GM18867 (cell line): Measurements from ENCODE around the gene CD8B.
"Not testable (repeated sequence)": the region's sequence is repeated elsewhere in the genome, so short reads cannot be mapped to it uniquely, and the experiment has no call there.

Experiments used
- ATAC-seq: cut with Tn5 transposase; IDR thresholded peaks from one replicate; pipeline ENCODE4 v1.9.1; 2021; ENCODE audit warnings: mild to moderate bottlenecking, moderate library complexity; ENCODE audit not compliant: unreplicated experiment

CD8B gene

DNA sequence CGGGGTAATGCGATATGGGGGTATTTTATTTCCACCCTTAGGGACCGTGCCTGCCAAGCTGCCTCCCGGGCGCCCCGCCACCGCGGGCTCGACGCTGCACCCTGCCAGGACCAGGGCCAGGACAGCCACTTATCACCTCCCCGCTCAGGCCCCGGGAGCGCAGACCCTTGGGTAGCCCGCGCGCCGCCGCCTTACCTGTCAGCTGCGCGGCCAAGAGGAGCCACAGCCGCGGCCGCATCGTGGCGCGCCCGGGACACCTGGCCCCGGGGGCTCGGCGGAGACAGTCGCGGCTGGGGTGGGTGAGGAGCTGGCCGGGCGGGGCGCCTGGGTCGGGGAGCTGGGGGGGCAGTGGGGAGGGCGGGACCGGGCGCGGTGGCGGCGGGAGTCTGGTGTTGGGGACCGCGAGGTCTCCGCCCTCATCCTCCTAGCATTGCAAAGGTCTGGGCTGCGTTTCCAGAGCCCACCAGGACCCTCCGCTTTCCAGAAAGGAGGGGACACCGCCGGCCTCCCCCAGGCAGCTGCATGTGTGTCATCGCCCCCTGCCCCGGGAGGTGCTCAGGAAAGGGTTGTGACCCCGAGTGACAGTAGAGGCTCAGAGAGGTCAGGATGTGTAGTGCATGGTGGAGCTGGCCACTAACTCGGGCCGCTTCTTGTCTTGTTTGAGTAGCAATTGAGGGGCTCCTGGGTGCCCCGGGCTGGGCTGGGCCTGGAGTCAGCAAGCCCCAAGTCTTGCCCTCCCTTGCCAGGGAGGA lies at the start of gene CD8B:
CD8B (minus strand) TSS at position 259 of the 752 bp plus-strand sequence; CDS start at position 238, 21 bp downstream.
- ATAC-seq = not testable (repeated sequence)

DNA sequence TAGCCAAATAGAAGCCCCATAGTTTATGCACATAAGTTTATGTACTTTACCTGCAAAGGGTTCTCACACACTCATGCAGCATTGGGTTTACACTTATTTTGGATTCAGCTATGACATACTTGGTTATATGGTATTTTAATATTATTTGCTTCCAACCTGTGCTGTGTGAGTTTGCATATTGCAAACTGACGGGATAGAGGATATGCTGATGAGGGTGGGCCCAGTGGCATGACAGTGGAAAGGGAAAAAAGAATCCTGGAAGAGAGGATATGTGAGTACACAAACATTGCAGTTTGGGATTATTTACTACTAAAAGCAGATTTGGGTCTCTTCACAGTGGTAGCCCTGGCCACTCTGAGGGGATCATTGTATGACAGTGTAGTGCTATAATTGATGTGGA lies 44.2 kb upstream of the CD8B start:
- ATAC-seq = not testable (repeated sequence)

DNA sequence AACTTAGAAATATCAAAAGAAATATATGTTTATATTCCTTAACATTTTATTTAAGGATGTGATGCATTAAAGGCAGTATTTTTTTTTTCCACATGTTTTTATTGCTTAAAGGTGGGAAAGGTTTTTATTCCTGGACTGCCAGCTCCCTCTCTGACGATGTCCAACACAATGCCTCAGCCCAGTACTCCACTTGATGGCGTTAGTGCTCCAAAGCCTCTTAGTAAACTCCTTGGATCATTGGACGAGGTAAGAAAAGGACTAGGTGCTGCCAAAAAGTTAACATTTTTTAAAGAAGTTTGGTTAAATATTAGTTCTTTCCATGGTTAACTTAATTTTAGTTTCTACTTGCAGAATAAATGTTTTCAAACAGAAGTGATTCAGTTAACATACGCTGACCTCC lies 39.0 kb upstream of the CD8B start:
- not testable (repeated sequence) for ATAC-seq

DNA sequence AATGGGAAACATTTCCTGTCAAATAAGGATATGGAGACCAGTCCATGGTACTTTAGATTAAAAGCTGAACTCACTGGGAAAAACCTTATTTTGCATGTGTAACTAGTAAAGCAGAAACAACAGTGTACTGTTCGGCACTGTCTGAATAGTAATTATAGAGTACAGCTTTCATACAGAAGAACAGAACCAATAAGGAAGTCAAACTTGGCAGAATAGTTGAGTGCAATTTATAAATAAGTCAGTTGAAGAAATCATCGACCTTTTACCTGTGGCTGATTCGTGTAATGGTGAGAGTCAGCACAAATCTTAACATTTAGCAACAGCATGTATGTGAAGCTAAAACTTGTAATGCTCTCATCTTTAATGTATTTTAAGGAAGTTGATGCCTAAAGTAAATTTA lies 24.3 kb upstream of the CD8B start:
- ATAC-seq = not testable (repeated sequence)

DNA sequence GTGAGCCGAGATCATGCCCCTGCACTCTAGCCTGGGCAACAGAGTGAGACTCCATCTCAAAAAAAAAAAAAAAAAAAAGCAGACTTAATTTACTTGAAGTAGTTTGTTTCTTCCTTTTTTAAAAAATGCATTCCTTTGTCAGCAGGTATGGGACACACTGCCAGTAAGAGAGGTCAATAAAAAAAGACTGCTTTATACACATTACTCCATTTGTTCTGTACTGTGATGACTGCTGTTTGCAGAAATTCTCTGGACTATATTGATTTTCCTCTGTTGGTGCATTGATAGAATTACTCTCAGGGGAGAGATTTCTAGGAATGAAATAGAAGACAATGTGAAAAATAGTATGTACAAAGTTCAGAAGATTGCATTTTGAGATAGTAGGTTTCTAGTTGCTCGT lies 21.2 kb upstream of the CD8B start:
- not testable (repeated sequence) for ATAC-seq

DNA sequence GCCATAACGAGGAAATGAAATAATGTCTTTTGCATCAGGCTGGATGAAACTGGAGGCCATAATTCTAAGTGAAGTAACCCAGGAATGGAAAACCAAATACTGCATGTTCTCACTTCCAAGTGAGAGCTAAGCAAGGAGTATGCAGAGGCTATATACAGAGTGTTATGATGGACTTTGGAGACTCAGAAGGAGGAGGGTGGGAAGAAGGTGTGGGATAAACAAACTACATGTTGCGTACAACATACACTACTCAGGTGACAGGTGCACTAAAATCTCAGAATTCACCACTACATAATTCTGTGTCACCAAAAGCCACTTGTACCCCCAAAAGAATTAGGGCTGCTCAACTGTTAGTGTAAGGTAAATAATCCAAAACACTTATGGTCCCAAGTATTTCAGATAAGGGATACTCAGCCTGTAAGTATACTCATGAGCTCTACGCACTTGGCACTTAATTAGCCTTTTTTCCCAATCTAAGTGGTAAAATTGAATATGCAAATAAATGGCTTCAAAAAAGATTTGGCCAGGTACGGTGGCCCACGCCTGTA lies 20.5 kb upstream of the CD8B start:
- not testable (repeated sequence) for ATAC-seq

DNA sequence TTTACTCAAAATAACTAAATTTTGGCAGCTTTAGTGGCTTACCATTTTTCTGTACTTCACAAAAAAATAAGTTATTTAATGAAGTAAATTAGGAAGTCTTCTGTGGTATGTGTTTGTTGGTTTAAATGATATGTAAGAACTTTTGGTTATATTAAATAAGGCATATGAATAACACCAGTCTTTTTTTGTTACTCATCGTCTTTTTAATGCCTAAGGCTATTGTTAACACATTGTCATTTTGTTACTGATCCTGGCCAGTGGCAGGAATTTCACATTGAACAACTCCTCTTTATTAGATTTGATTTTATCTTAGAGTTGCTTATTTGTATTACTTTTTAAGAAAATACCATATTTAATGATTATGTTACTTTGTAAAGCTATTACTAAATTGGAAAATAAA lies 17.3 kb upstream of the CD8B start:
- not testable (repeated sequence) for ATAC-seq

DNA sequence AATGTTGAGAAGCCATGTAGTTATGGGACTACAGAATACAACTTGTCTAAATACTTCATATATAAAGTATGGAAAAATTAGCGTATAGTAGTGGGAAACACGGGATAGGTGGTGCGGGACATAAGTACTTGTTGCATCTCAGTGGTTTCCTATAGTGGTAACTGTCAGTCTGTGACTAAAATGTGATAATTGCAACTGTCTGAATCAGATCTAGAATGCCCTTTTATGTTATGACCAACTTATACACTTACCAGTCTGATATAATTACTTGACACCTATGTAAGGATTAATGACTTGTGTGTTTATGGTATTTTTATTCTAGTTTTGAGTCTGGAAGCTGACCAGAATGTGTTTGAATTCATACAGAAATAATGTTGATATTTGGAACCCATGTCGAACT lies 9.3 kb upstream of the CD8B start:
- ATAC-seq = not testable (repeated sequence)

DNA sequence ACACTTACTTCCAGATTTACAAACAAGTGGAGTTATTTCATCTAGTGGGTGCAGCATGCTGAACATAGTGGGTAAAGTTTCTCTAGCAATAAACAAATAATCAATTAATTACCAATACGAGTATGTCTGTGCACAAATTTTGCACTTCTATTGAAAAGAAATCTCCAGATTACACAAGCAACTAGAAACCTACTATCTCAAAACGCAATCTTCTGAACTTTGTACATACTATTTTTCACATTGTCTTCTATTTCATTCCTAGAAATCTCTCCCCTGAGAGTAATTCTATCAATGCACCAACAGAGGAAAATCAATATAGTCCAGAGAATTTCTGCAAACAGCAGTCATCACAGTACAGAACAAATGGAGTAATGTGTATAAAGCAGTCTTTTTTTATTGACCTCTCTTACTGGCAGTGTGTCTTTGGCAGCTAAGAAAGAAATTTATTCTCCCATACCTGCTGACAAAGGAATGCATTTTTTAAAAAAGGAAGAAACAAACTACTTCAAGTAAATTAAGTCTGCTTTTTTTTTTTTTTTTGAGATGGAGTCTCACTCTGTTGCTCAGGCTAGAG lies 7.3 kb upstream of the CD8B start:
- ATAC-seq = not testable (repeated sequence)

DNA sequence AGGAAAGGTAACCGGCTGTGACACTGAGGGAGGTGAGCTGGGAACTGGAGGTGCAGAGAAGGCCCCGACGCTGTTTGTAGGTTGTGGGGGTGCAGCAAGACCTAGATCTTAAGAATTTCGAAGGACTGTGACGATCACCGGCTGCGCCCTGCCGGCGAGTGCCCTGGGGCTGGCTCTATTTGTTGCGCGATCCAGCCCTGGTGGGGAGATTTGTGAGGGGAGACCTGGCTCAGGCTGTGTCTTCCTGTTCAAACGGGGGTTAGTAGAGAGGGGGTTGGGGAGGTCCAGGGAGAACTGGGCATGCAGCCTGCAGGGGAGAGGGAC lies 656 bp upstream of the CD8B start:
- not testable (repeated sequence) for ATAC-seq

DNA sequence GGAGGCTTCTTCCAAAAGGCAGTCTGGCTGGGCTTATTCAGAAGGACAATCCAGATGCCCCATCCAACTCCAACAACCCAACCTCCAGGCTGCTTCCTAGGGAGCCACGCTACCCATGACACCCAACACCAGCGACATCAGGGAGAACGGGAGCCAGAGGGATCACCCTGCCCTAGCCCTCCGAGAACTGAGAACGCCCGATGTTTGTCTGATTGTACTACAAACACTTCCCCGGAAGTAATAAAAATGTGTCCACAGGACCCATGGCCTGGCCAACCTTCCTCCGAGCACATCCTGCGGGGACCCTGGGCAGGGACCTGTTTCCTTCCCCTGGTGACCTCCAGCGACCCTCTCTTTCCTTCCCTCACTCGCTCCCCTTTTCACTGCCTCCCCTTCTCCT lies 511 bp downstream of the CD8B start:
- not testable (repeated sequence) for ATAC-seq

DNA sequence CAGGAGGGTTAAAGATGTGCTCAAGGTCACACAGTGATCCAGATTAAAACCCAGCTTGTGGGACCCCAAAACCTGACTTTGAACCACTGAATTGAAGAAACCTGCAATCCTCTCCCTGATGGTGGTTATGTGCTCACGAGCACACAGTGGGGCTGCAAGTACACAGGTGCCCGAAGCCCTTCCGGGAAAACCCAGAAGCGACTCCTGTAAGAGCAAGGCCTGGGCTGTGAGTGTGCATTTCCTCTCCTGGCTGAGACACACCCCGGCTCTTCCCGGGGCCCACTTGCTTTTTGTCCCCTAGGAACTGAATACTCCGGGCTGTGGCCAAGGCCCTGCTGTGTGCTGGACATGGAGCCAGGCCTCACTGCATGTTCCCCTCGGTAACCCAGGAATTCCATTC lies 1.1 kb downstream of the CD8B start:
- not testable (repeated sequence) for ATAC-seq

DNA sequence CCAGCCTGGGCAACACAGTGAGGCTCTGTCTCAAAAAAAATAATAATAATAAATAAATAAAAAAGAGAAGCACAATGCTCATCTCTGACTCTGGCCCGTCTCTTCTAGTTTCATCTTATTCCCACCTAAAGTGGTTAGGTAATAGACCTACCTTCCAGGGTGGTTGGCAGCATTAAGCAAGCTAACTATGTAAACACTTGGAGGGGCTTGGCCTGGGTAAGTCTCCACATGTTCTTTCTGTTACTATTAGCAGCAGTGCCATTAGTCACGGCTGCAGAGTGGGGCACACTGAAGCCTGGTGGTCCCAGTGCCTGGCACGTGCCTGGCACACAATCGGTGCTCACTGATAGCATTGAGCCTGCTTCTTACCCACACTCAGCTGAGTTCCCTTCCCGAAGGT lies 4.0 kb downstream of the CD8B start:
- ATAC-seq = not testable (repeated sequence)

DNA sequence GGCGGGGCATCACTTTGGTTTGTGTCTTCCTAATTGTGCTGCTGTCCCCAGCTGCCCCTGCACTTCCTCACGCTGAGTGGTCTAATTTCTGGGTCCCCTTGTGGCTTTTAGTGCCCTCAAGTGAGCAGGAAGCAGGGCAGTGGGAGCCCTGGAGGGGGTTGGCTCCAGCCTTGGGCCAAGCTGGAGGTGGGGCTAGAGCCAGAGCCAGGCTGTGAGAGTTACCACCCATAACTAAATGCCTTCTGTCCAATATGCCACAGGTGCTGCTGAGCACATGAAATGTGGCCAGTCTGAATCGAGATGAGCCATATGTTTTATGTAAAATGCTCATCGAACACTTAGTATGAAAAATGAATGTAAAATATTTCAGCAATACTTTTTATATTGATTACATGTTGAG lies 5.2 kb downstream of the CD8B start:
- ATAC-seq = not testable (repeated sequence)

DNA sequence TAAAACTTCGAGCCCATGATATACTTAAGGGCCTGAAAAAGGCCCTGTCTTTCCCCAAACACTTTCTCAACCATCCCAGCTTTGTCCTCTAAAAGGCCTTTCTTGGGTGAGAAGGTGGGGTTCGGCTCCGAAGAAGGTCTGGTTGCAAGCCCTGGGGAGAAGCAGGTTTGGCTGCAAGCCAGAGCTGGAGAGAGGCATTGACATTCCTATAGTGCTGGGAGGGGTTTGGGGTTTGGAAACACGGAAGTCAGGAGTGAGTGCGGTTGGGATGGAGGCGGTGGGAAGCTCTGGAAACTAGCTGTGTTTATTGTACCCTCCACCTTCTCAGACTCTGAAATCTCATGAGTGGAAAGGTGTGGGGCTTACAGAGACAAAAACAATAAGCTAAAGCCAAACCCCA lies 5.7 kb downstream of the CD8B start:
- not testable (repeated sequence) for ATAC-seq

DNA sequence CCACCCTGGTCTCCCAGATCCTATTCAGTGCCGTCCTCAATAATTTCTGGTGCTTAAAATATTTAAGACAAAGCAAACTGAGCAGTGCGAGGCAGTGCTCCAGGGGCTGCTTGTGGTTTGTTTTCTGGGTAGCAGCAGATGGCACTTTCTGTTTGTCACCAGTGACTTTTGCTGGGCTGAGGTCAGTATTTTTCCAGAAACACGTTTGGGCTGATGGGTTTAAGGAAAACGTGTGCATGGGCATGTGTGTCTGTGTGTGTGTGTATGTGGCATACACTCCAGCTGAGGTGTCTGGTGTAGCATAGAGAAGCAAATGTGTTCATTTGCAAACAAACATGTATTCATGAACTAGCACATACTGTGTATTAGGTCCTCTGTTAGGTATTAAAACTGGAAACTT lies 10.1 kb downstream of the CD8B start:
- ATAC-seq = not testable (repeated sequence)

DNA sequence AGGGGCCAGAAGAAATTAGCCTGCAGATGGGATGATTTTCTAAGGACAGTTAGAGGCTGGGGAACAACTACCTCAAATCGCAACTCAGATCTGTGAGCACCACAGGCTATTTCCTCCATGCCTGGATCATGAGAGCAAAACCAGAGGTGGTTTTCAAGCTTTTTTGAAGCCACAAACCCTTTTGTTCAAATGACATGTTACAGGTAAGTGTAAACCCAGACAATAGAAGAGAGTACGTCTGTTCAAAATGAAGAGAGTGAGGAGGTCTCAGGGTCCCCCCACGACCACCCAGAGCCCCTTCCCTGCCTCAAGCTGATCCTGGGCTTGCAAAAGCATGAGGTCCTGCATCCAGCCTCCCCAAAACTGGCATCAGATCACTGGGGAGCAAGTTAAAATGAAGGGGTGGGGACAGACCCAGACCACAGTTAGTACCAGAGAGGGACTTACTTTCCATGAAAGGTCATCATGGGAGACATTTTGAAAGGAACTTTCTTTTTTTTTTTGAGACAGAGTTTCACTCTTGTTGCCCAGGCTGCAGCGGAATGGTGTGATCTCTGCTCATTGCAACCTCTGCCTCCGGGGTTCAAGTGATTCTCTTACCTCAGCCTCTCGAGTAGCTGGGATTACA lies 19.0 kb downstream of the CD8B start:
- ATAC-seq = not testable (repeated sequence)

DNA sequence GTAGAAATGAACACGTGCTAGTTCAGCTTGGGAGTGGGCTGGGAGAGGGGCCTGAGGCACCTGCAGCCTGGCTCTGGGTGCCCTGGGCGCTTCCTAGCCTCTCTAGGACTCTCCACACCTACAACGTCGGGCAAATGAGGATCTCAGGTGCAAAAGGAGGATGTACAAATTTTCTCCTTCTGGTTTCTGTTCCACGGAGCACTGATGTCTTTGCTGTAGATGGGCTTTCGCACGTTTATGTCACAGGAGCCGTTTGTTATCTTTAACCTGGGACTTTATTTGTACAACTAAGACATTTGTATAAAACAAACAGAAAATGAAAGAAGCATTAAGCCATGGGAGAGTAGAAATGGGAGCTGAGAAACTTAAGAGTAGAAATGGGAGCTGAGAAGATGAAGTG lies 20.4 kb downstream of the CD8B start:
- ATAC-seq = not testable (repeated sequence)

DNA sequence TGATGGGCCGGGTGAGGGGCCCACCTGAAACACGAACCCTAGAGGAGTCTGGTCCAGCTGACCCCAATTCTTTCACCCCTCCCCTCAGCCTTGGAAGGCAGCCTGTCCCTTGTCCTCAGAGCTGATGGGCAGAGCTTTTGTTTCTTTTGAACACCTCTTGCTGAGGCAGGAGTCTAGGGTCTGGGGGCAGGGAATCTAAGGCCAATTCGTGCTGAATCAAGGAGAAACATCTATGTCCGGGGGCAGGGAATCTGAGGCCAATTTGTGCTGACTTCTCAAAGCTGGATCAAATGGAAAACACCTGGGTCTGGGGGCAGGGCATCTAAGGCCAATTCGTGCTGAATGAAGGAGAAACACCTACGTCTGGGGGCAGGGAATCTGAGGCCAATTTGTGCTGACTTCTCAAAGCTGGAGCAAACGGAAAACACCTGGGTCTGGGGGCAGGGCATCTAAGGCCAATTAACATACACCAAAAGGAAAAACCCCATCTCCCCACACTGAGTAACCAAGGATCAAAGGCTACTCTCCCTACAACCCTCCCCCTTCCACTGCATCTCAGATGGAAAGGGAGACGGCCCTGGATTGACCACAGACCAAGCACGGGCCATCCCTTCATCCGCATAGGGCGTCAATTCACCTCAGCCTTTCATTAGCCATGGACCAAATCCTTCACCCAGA lies 21.7 kb downstream of the CD8B start:
- not testable (repeated sequence) for ATAC-seq

DNA sequence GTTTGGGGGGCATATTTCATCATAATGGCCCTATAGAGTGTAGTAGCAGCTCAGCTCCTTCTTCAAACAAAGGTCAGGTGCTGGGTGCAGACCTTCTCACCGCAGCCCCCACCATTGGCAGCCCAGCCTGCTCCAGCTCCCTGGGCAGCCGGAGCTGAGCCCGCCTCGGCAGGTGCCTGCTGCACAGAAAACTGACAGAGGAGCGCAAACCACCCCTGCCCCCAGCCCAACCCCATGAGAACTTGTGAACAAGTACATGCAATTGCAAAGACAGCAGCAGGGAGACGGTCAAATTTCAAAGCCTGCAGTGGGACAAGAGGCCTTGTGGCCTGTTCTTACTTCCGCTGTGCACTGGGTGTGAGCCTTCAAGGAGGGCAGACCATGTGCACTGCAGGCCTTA lies 22.2 kb downstream of the CD8B start:
- ATAC-seq = not testable (repeated sequence)

DNA sequence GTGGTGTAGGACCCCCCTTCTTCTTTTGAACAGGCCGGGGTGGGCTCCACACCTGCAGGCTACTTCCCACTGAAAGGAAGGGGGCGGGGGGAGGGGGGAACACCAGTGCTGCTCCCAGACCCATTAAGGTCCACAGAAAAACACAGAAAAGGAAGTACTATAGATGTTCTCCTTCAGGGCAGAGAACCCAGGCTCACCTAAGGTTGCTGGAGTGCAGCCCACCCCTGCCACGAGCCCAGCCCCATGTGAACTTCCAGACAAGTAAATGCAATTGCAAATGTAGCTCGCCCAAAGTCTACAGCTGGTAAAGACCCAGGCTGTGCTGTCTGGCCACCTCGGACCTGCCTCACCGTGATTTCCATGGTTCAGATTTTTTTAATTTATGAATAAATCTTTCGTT lies 24.0 kb downstream of the CD8B start:
- not testable (repeated sequence) for ATAC-seq
